ENCODE data around the gene C2orf74. TPM values are rescaled to one million over a fixed set of nuclear protein-coding genes. Genes with fewer than 3 reads are reported as not detected.

C2orf74 gene
- polyA plus RNA-seq, 3 donors: 3.0 to 18.2 (median 12.0) TPM

DNA sequence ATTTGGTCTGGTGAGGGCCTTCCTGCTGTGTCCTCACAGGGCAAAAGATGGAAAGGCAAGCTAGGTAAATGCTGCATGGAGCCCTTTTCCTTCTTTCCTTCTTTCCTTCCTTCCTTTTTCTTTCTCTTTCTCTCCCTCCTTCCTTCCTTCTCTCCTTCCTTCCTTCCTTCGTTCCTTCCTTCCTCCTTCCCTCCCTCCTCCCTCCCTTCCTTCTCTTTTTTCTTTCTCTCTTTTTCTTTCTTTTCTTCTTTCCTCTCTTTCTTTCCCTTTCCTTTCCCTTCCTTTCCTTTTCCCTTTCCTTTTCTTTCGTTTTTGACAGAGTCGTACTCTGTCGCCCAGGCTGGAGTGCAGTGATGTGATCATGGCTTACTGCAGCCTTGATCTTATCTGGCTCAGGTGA, 23.1 kb upstream of the C2orf74 start:
- no peak overlapping the region for H3K27ac Mint-ChIP-seq
- Histone ChIP-seq H4K20me1 (ENCODE audit: insufficient read depth, low read length) (no peaks in the 10 kb centered on the region), H3K27me3 (ENCODE audit: control insufficient read depth in 2 of 2, insufficient read depth in 2 of 2, low read length in 2 of 2) (no peaks in the 10 kb centered on the region), H3K36me3 (replicated peaks in 1 of 2; ENCODE audit: control insufficient read depth in 1 of 2, insufficient read depth in 2 of 2, low read length in 2 of 2) (no peaks in the 10 kb centered on the region), H3K9me3 (replicated peaks in 1 of 2; ENCODE audit: control insufficient read depth in 1 of 2, insufficient read depth in 1 of 2, low read length in 2 of 2) (no peaks in the 10 kb centered on the region), H3K4me2 (replicated peaks; ENCODE audit: extremely low read depth, low read length, poor library complexity, severe bottlenecking) (no peak overlapping the region), H3K4me3 (replicated peaks in 1 of 3; ENCODE audit: low read depth in 2 of 3, low read length in 3 of 3) (no peak overlapping the region), H2AFZ (ENCODE audit: insufficient read depth, low read depth, low read length, poor library complexity, severe bottlenecking) (no peak overlapping the region), H3K79me2 (ENCODE audit: insufficient read depth, low read length) (no peaks in the 10 kb centered on the region), H3K4me1 (ENCODE audit: control insufficient read depth in 1 of 2, insufficient read depth in 2 of 2, low read length in 2 of 2) (no peaks in the 10 kb centered on the region), H3K27ac (ENCODE audit: low read depth in 1 of 2, low read length in 2 of 2) (no peak overlapping the region), H3K9ac (ENCODE audit: insufficient read depth, low read length, poor library complexity, severe bottlenecking) (no peak overlapping the region)
- peaks cover 2% of the 10 kb centered on the region for H3K4me1 Mint-ChIP-seq
- H3K36me3 Mint-ChIP-seq: no peaks in the 10 kb centered on the region
- peaks cover 0 to 3% (median 2%) of the 10 kb centered on the region in 3 donors for H3K27me3 Mint-ChIP-seq (ENCODE audit: low read depth in 3 of 3)
- intact Hi-C loops (cut with micrococcal nuclease): no loop called here
- DNase-seq: no peak
- TF ChIP-seq, protein P1, sequence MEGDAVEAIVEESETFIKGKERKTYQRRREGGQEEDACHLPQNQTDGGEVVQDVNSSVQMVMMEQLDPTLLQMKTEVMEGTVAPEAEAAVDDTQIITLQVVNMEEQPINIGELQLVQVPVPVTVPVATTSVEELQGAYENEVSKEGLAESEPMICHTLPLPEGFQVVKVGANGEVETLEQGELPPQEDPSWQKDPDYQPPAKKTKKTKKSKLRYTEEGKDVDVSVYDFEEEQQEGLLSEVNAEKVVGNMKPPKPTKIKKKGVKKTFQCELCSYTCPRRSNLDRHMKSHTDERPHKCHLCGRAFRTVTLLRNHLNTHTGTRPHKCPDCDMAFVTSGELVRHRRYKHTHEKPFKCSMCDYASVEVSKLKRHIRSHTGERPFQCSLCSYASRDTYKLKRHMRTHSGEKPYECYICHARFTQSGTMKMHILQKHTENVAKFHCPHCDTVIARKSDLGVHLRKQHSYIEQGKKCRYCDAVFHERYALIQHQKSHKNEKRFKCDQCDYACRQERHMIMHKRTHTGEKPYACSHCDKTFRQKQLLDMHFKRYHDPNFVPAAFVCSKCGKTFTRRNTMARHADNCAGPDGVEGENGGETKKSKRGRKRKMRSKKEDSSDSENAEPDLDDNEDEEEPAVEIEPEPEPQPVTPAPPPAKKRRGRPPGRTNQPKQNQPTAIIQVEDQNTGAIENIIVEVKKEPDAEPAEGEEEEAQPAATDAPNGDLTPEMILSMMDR (IDR thresholded peaks at IDR 0.05): no peak
- H3K9me3 Mint-ChIP-seq: peaks cover 0 to 4% (median 0%) of the 10 kb centered on the region in 7 donors
- 21% methylated on average over 1 of the region's 4 CpGs for WGBS (ENCODE audit: insufficient coverage)
- no peak overlapping the region for H3K4me3 Mint-ChIP-seq

DNA sequence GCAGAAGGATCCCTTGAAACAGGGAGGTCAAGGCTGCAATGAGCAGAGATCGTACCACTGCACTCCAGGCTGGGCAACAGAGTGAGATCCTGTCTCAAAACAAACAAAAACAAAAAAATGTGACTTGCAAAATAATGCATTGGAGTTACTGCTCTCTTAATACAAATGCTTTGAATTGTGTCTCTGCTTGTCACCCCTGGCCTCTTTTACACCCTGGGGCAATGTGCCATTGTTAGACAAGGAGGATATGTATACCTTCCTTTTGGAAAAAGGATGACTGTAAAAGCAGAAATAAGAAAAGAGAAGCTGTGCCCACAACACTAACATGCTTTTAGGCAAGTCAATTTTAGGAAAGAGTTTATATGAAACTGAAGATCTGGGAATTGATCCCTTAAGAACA, 20.8 kb upstream of the C2orf74 start:
- no peaks in the 10 kb centered on the region for H3K27me3 ChIP-seq (ENCODE audit: control insufficient read depth in 2 of 2, insufficient read depth in 2 of 2, low read length in 2 of 2)
- H3K4me2 ChIP-seq (replicated peaks; ENCODE audit: extremely low read depth, low read length, poor library complexity, severe bottlenecking): no peak overlapping the region
- H2AFZ ChIP-seq (ENCODE audit: insufficient read depth, low read depth, low read length, poor library complexity, severe bottlenecking): no peak overlapping the region
- TF ChIP-seq, protein P1 (IDR thresholded peaks at IDR 0.05): no peak
- 100% methylated on average over 1 of the region's 1 CpG for WGBS (ENCODE audit: insufficient coverage)
- H3K27ac ChIP-seq (ENCODE audit: low read depth in 1 of 2, low read length in 2 of 2): no peak overlapping the region
- no peak for DNase-seq
- intact Hi-C loops (cut with micrococcal nuclease): no loop called here
- peaks cover 2% of the 10 kb centered on the region for H3K4me1 Mint-ChIP-seq
- no peak overlapping the region for H3K4me3 Mint-ChIP-seq
- H3K36me3 ChIP-seq (replicated peaks in 1 of 2; ENCODE audit: control insufficient read depth in 1 of 2, insufficient read depth in 2 of 2, low read length in 2 of 2): no peaks in the 10 kb centered on the region
- H3K9me3 Mint-ChIP-seq: peaks cover 0 to 6% (median 0%) of the 10 kb centered on the region in 7 donors
- no peak overlapping the region for H3K9ac ChIP-seq (ENCODE audit: insufficient read depth, low read length, poor library complexity, severe bottlenecking)
- no peak overlapping the region for H3K4me3 ChIP-seq (replicated peaks in 1 of 3; ENCODE audit: low read depth in 2 of 3, low read length in 3 of 3)
- peak overlapping the region in 1 of 7 donors; percentile 18 for H3K27ac Mint-ChIP-seq
- H3K9me3 ChIP-seq (replicated peaks in 1 of 2; ENCODE audit: control insufficient read depth in 1 of 2, insufficient read depth in 1 of 2, low read length in 2 of 2): no peaks in the 10 kb centered on the region
- no peaks in the 10 kb centered on the region for H3K36me3 Mint-ChIP-seq
- peaks cover 0 to 3% (median 2%) of the 10 kb centered on the region in 3 donors for H3K27me3 Mint-ChIP-seq (ENCODE audit: low read depth in 3 of 3)
- H4K20me1 ChIP-seq (ENCODE audit: insufficient read depth, low read length): no peaks in the 10 kb centered on the region
- peaks cover 6 to 11% of the 10 kb centered on the region in 2 donors for H3K4me1 ChIP-seq (ENCODE audit: control insufficient read depth in 1 of 2, insufficient read depth in 2 of 2, low read length in 2 of 2)
- no peaks in the 10 kb centered on the region for H3K79me2 ChIP-seq (ENCODE audit: insufficient read depth, low read length)
